Stimulated activated CD8-positive, alpha-beta memory T cell treated with anti-CD3 and anti-CD28 coated beads, Interleukin-4, amount 100 ng/mL, for 1 hour (primary cell): ENCODE measurements around the gene XPR1.
A peak's percentile ranks its signal among the peaks of the same experiment; 100 is the strongest.

Source experiments
- DNase-seq, 2 donors: peaks; one replicate each; pipeline ENCODE4 v3.0.0-alpha.2; 2020; ENCODE audit warnings: low read depth in 2 of 2, low spot score in 1 of 2

XPR1 gene

GRCh38 chr1:180614730-180615129, 17.1 kb upstream of the XPR1 start:
- no peak for DNase-seq

GRCh38 chr1:180615493-180616290, 16.1 kb upstream of the XPR1 start:
- no peak for DNase-seq

DNA sequence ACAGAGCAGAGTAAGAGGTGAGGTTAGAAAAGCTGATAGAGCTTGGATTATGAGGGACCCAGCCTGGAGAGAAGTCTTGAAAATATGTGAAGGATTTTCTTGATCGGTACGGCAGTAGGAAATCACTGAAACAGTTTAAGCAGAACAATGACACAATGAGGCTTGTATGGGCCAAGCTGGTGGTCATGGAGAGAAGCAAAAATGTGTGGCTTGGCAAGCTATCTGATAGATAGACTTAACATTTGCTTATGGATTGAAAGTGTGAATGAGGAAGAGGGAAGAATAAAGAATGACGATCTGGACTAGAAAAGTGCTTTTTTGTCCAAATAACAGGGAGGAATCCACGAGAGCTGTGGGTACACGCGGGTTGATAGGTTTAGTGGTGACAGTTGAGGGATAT, 15.4 kb upstream of the XPR1 start:
- no peak for DNase-seq

- no peak for DNase-seq
Observed at GRCh38 chr1:180617774-180618395, 13.9 kb upstream of the XPR1 start.

DNA sequence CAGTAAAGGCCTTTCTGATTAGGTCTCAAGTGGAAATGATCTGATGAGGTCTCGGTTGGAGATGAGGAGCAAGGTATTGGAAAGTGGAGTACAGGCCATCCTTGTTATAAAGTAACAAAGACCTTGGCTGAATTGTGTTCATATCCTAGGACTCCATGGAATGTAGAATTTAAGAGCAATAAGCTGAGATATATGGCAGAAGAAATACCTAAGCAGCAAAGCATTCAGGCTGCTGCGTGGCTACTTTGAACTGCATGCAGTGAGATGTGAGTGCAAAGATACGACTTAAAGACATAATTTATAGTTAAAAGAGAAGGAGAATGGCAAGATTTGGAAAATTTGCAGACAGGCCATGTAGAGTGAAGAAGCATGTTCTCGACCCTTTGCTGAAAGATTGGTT, 11.2 kb upstream of the XPR1 start:
- no peak for DNase-seq

DNA sequence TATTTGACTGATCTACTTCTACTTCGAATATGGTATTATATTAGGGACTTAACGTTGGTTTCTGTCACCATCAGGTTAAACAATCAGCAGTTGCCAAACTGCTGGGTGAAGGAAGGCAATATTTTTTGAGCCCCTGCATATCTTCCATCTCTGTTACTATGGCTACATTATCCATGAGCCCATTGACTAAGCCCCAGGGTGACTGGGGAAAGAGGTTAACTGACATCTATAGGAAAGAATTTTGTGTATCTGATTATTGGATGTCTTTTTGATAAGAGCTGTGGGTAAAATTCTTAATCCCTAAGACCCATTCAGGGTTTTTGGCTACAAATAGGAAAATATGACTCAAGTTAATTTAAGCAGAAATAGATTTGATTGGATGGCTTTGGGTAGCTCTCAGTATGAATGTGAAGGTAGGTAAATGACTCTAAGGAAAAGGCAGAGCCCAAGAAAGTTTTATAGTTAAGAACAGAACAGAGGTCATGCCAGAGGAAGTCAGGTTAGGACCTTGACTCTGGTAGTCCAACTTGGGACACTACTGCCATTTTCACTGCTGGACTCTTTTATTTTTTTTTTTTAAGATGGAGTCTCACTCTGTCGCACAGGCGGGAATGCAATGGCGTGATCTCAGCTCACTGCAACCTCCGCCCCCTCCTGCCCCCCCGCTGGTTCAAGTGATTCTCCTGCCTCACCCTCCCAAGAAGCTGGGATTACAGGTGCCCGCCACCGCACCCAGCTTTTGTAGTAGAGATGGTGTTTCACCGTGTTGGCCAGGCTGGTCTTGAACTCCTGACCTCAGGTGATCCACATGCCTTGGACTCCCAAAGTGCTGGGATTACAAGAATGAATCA, 8.9 kb upstream of the XPR1 start:
- no peak for DNase-seq

- no peak for DNase-seq
Observed at GRCh38 chr1:180623579-180624347, 8.1 kb upstream of the XPR1 start.

DNA sequence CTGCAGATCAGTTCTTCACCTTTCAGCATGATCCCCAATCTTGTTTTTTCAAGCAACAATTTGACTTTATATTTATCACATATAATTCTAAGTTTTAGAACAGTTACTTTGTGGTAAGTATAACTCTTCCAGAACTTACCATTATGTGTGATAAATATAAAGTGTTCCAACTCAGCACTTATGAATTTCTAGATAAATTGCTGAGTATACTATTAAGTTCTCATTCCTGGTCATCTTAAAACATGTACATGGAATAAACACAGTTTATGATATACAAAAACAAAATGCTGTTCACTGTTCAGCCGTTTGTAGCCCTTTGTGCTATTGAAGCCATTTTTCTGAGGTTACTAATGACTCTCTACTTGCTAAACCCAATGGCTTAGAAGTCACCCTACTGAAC, 5.1 kb upstream of the XPR1 start:
- DNase-seq: no peak

- no peak for DNase-seq
Observed at GRCh38 chr1:180627411-180627810, 4.4 kb upstream of the XPR1 start.

- DNase-seq: no peak
Observed at GRCh38 chr1:180628646-180629045, 3.2 kb upstream of the XPR1 start.

- DNase-seq: no peak
Observed at GRCh38 chr1:180630408-180631193, 1.2 kb upstream of the XPR1 start.

DNA sequence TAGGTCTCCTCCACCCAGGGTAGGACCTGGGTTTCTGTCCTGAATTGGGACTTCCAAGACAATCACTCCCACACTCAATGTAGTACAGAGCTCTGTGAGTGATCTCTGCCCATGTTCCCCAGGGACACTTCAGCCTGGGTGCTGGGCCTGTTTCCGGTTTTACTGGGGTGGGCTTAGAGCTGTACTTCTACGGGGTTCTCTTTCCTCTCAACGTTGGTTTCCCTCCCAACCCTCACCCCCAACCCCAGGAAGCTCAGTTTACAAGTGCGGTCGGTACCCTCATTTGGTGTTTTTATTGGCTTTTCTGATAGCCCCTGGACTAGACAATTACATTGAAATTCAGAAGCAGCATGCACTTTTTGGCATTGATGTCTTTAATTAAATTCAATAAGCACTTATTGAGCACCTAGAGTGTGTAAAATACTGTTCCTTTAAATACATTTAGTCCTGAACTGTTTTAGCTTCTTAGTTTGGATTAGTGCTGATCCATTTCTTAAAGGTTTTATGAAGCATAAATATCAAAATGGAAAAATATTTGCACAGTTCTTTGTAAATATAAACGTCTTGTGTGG, 542 bp upstream of the XPR1 start:
- DNase-seq: no peak

DNA sequence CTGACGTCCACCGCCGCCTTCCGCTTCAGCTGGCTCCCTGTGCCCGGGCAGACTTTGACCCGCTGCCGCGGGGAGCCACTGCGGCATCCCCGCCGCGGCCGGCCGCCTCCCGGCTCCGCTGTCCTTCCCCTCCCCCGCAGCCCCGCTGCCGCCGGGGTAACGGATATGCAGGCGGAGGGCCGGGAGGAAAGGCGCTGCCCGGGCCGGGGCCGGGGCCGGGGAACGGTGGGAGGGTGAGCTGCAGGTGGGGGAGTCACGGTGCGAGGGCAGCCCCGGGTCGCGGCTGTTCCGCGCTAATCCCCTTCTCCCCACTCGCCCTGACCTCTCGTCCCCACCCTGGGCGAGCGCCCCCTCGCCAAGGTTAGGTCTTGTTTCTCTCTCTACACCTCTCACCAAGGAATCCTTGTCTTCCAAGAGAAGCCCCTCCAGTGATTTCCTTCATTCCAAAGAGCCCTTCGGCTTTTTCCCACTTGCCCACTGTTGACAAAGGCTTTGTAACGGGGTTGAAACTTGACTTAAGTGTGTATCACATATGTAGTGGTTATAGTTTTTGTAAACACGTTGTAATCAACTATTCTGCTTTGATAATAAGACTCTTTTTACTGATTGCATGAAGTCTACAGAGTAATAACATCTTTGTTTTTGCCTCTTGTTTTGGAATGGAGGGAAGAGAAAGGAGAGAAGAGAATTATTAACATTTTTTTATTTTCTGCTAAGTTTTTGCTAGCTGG, 669 bp downstream of the XPR1 start:
- peak in 1 of 2 donors; percentile 38 for DNase-seq

GRCh38 chr1:180633057-180634056, 1.5 kb downstream of the XPR1 start:
- no peak for DNase-seq

DNA sequence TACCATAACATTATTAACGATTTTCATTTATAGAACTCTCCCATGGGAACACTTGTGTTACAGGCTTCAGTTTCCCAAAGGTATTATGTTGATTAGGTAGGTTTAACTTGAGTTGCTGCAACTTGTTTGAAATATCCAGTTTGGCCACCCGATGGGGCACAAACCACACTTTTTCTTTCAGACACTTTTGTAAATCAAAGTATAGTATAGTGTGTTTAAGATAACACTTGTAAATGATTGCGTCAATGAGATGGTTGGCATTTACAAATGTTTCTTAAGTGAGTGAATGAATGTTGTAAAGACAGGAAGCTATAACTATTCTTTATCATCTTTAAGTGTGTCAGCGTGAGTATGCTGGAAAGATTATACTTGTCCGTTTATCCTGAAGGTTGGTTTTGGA, 4.3 kb downstream of the XPR1 start:
- DNase-seq: no peak

DNA sequence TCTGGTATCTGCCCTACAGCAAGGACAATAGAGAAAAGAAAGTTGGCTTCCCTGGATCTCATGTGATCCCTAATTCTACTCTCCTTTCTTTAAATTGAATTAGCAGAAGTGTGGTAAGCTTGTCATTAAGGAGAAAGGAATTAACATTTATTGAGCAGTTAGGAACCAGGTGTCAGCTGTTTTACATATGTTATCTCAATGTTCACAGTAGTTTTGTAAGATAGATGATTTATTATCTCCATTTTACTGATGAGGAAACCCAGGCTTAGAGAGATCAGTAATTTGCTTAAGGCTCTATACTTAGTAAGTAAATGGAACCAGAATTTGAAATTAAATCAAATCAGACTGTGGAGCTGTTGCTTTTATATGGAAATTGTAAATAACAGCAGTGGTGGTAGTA, 8.0 kb downstream of the XPR1 start:
- DNase-seq: no peak

DNA sequence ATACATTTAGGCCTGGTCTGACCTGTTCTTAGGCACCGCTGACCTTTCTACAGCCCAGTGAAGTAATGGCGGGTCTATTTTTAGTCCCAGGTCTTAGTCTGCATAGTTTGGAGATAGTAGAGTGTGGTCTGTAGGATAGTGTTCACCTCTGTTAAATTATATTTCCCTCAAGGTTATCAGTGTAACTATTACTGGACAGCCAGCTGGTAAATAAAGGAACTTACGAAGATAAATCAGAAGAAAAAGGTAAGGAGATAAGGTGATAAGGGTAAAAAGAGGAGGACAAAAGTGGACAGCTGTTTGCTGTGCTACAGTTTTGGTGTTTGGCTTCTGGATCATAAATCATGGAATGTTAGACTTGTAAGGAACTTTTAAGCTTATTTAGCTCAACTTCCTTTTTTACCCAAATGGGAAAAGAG, 8.7 kb downstream of the XPR1 start:
- DNase-seq: no peak

DNA sequence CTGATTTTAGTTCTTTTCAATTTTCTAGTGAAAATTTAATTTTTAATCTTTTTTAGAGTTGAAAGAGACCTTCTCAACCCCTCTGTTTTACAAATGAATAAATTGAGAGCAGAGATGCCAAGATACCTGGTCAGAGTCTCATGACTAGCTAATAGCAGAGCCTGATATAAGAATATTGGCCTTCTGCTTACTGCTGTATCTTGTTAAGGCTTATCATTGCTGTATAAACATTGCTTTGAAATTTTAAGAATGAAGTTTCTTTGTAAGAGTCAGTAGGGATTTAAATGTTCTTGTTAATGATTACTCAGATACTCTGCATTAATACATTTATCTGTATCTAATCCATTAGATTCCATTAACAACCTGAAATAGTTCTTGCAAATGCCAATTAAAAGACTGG, 9.8 kb downstream of the XPR1 start:
- no peak for DNase-seq
